Retinal pigment epithelial cell (primary cell): ENCODE results near the gene HNRNPK.

Experiments used
- DNase-seq: peaks from one replicate; pipeline ENCODE4 v3.0.0-alpha.2; 2010; ENCODE audit warnings: low read depth
- H3K4me3 ChIP-seq: 2 replicates; pipeline ENCODE4 v1.5.1; 2011; ENCODE audit warnings: mild to moderate bottlenecking, low read length, control low read depth, moderate library complexity
- TF ChIP-seq, protein P1 (sequence below): conservative IDR thresholded peaks from 2 replicates; pipeline ENCODE4 v1.5.1; 2011; ENCODE audit warnings: low read depth, low read length, control low read depth, inconsistent platforms

Gene HNRNPK

DNA sequence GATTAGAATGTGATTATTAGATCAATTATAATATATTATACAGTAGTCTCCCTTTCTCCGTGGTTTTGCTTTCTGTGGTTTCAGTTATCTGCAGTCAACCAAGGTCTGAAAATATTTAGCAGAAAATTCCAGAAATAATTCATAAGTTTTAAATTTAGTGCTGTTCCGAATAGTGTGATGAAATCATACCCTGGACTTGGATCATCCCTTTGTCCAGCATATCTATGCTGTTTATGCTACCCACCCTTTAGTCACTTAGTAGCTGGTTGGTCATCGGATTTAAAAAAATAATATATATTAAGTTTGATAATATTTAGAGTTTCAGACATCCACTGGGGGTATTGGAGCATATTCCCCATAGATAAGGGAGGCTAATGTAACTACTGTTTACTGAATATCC lies 20.2 kb upstream of the HNRNPK start:
- no peak overlapping the region for H3K4me3 ChIP-seq
- TF ChIP-seq, protein P1, sequence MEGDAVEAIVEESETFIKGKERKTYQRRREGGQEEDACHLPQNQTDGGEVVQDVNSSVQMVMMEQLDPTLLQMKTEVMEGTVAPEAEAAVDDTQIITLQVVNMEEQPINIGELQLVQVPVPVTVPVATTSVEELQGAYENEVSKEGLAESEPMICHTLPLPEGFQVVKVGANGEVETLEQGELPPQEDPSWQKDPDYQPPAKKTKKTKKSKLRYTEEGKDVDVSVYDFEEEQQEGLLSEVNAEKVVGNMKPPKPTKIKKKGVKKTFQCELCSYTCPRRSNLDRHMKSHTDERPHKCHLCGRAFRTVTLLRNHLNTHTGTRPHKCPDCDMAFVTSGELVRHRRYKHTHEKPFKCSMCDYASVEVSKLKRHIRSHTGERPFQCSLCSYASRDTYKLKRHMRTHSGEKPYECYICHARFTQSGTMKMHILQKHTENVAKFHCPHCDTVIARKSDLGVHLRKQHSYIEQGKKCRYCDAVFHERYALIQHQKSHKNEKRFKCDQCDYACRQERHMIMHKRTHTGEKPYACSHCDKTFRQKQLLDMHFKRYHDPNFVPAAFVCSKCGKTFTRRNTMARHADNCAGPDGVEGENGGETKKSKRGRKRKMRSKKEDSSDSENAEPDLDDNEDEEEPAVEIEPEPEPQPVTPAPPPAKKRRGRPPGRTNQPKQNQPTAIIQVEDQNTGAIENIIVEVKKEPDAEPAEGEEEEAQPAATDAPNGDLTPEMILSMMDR: no peak
- no peak for DNase-seq

DNA sequence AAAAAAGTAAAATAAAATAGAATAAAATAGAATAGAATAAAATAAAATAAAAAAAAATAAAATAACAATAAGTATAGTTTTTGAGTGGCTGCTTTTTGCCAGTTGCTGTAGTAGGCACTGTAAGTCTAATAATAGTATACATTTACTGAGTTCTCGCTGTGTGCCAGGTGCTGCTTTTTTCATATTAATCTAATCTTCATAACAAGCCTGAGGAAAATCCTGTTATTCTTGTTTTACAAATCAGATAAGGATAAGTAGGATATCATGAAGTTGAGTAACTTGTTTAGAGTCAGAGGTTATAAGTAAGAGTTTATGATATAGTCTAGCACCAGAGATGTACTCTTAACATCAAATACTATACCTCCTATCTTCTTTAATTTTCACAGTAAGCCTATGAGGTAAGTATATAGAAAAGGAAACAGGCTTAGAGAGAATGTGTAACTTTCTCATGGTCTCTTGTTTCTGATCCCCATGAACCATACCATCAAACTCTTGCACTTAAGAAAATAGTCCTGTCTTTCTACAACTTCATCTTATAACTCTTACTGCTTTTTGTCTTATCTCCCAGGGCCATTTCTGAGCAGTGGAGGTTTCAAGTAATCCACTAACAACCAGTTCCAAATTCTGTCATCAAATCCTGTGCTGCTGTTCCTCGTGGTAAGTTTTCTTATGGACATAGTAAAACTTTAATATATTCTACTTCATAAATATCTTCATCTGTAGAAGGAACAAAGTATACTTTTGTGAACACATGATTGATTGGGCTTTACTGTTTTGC lies 19.3 kb upstream of the HNRNPK start:
- TF ChIP-seq, protein P1: no peak

DNA sequence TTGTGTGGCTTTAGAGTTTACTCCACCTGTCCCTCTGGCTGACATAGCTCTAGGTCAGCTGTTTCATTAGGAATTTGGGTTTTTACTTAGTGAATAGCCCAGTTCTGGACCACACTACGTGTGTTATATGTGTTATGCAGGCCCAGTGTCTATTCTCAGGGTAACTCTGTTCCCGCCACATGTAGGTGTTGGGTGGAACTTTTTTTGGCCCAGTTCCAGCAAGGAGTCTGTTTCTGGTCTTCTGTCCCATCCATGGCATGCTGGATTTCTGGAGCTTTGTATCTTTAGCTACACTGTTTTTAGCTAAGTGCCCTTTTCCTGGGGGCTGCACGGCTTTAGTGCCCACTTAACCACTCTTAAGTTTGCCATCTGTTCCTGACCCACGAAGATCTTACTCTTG lies 16.1 kb upstream of the HNRNPK start:
- TF ChIP-seq, protein P1: no peak
- no peak for DNase-seq
- no peak overlapping the region for H3K4me3 ChIP-seq

More for the DNA sequence above, 19.3 kb upstream of the HNRNPK start:
- DNase-seq: no peak
- H3K4me3 ChIP-seq: no peak overlapping the region

DNA sequence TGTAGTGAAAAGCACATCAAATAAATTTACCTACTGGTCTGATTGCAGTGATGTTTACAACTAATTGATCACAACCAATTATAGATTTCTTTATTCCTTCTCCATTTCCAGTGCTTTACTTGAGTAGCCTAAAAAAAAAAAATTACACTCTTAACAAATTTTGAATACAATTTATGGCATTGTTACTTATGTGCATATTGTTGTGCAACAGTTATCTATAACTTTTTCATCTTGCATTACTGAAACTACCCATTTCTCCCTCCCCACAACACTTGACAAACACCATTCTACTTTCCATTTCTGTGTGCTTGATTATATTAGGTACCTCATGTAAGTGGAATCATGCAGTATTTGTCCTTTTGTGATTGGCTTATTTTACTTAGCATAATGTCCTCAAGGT lies 12.9 kb upstream of the HNRNPK start:
- DNase-seq: no peak
- H3K4me3 ChIP-seq: no peak overlapping the region
- TF ChIP-seq, protein P1: no peak

DNA sequence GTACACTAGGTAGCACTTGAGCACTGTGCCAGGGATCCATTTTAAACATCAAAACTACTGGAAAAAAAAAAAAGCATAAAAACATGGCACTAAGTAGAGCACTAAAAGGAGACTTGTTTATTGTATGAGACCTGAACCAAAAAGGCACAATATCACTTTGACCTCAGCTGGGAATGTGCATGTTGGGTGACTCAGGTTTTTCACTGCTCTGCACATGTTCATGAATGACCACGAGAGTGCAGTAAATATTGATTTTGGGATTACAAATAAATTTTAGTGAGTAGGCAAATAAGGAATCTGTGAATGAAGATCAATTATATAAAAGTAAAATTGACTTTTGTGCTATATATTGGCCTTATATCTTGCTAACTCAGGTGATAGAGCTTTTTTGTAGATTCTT lies 12.4 kb upstream of the HNRNPK start:
- H3K4me3 ChIP-seq: no peak overlapping the region
- TF ChIP-seq, protein P1: no peak
- no peak for DNase-seq

DNA sequence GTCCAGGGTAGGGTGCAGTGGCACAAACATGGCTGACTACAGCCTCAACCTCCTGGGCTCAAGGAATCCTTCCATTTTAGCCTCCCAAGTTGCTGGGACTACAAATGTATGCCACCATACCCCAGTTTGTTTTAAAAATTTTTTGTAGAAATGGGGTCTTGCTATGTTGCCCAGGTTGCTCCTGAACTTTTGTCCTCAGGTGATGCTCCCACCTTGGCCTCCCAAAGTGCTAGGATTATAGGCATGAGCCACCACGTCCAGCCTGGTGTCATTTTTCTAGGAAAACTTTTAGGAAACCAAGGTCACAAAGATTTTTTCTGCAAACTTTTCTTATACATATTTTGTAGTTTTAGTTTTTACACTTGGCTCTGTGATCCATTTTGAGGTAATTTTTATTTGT lies 11.3 kb upstream of the HNRNPK start:
- TF ChIP-seq, protein P1: no peak
- no peak for DNase-seq

DNA sequence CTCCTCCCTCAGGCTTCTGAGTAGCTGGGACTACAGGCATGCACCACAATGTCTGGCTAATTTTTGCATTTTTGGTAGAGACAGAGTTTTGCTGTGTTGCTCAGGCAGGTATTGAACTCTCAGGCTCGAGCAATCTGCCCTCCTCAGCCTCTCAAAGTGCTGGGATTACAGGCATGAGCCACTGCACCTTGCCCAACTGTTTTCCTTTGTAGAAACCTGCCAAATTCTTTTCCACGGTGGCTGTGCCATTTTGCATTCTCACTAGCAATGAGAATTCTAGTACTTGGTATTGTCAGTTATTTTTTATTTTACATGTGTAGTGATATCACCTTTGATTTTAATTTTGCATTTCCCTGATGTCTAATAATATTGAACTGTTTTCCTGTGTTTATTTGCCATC lies 8.4 kb upstream of the HNRNPK start:
- TF ChIP-seq, protein P1: no peak

More for the DNA sequence above, 11.3 kb upstream of the HNRNPK start:
- no peak overlapping the region for H3K4me3 ChIP-seq

More for the DNA sequence above, 8.4 kb upstream of the HNRNPK start:
- no peak for DNase-seq
- no peak overlapping the region for H3K4me3 ChIP-seq
